ENCODE results near the gene XYLT2. TPM values are rescaled to one million over a fixed set of nuclear protein-coding genes. Genes with fewer than 3 reads are reported as not detected.
A peak's percentile ranks its signal among the peaks of the same experiment; 100 is the strongest.

Gene XYLT2
- total and polyA plus RNA-seq, 2 of the 13 experiments (the other 11 are each of a cell fraction or from before 2014, with no cell fraction given) = 17.0 to 22.1 TPM

GRCh38 chr17:50345432-50346312 is at the start of gene XYLT2 (continued):
- TF ChIP-seq STAG1 (CRISPR knock-in tag; IDR thresholded peaks at IDR 0.05) (no peak), REPIN1 (CRISPR knock-in tag; IDR thresholded peaks at IDR 0.05; ENCODE audit: borderline replicate concordance, low read depth) (no peak; the same call in 1 of the 2 replicates), PRDM10 (CRISPR knock-in tag; IDR thresholded peaks at IDR 0.05; ENCODE audit: low read depth) (no peak; the same call in 1 of the 2 replicates), ZNF775 (CRISPR knock-in tag; IDR thresholded peaks at IDR 0.05; ENCODE audit: borderline replicate concordance) (no peak), ZNF337 (CRISPR knock-in tag; IDR thresholded peaks at IDR 0.05; ENCODE audit: borderline replicate concordance, low read depth) (no peak), RELA (CRISPR knock-in tag; IDR thresholded peaks at IDR 0.05) (no peak), ZNF121 (CRISPR knock-in tag; IDR thresholded peaks at IDR 0.05) (peak; percentile 46; the same call in 1 of the 2 replicates), KDM5A (IDR thresholded peaks at IDR 0.05; ENCODE audit: borderline replicate concordance, low read length) (peak; percentile 70; the same call in 1 of the 2 replicates), ZNF274 (CRISPR knock-in tag; IDR thresholded peaks at IDR 0.05) (peak; percentile 94), POLR2G (IDR thresholded peaks at IDR 0.05; ENCODE audit: low read depth, low read length) (peak; percentile 80), BCLAF1 (IDR thresholded peaks at IDR 0.05) (no peak), ZBTB39 (CRISPR knock-in tag; IDR thresholded peaks at IDR 0.05) (peak; percentile 21; the same call in 1 of the 2 replicates), ZNF576 (CRISPR knock-in tag; IDR thresholded peaks at IDR 0.05) (no peak), ZNF331 (CRISPR knock-in tag; IDR thresholded peaks at IDR 0.05) (no peak; the same call in 1 of the 2 replicates), ZBTB10 (CRISPR knock-in tag; IDR thresholded peaks at IDR 0.05; ENCODE audit: borderline replicate concordance) (peak; percentile 46; the same call in 1 of the 2 replicates), HOXA3 (CRISPR knock-in tag; IDR thresholded peaks at IDR 0.05) (peak; percentile 65)

Data from HepG2 (cell line).